Activated T-helper 1 cell treated with anti-CD3 and anti-CD28 coated beads, Interleukin-12 subunit alpha, Interleukin-12 subunit beta, Interleukin-2, Interleukin-4 antibody, amounts not matched to agents 30 ng/mL and 10 ng/mL and 1 ng/mL, durations not matched to agents 14 hours and 24 hours and 36 hours (primary cell): ENCODE measurements around the gene TMEM151A. TPM values are rescaled to one million over a fixed set of nuclear protein-coding genes. Genes with fewer than 3 reads are reported as not detected.
A peak's percentile ranks its signal among the peaks of the same experiment; 100 is the strongest.

Experiments used
- DNase-seq: peaks from one replicate; pipeline ENCODE4 v3.0.0; 2021; ENCODE audit warnings: low spot score
- H3K27ac Mint-ChIP-seq: one replicate; pipeline ENCODE4 v1.8.0; 2021; ENCODE audit warnings: mild to moderate bottlenecking, mixed read lengths
- H3K27me3 Mint-ChIP-seq: one replicate; pipeline ENCODE4 v1.8.0; 2022; ENCODE audit warnings: mild to moderate bottlenecking, moderate library complexity, mixed read lengths; ENCODE audit not compliant: insufficient read depth
- H3K36me3 Mint-ChIP-seq: one replicate; pipeline ENCODE4 v1.8.0; 2021; ENCODE audit warnings: low read depth, mixed read lengths
- H3K4me1 Mint-ChIP-seq: one replicate; pipeline ENCODE4 v1.8.0; 2021; ENCODE audit warnings: low read depth, mixed read lengths
- H3K4me3 Mint-ChIP-seq: one replicate; pipeline ENCODE4 v1.8.0; 2021; ENCODE audit warnings: mild to moderate bottlenecking, moderate library complexity, mixed read lengths
- H3K9me3 Mint-ChIP-seq: one replicate; pipeline ENCODE4 v1.8.0; 2021; ENCODE audit warnings: mixed read lengths
- intact Hi-C: fragments of 100-400 bp; cut with micrococcal nuclease; formaldehyde crosslinking; loops from one replicate; pipeline ENCODE4 v1.15.1; 2024
- total RNA-seq: library from RNA; stranded (reverse); gene quantifications from 2 replicates; pipeline ENCODE4 v1.2.3, GENCODE V29; 2022

The TMEM151A gene
- total RNA-seq, 1 donor from 2014 or later: not detected

- H3K9me3 Mint-ChIP-seq: no peaks in the 10 kb centered on the region
- peaks cover 39% of the 10 kb centered on the region for H3K4me1 Mint-ChIP-seq
- peaks cover 28% of the 10 kb centered on the region for H3K27me3 Mint-ChIP-seq
- peak within 1 kb of the TSS; percentile 95 for H3K4me3 Mint-ChIP-seq
- H3K36me3 Mint-ChIP-seq: peaks cover 9% of the 10 kb centered on the region
- peak; percentile 99 for DNase-seq
- intact Hi-C loops: loop anchor here (1.0 to 2.0 kb wide), 8 partner anchors 21 to 1064 kb away; partner anchors contain the start of genes NPAS4, POLD4 and RAB1B
- H3K27ac Mint-ChIP-seq: peak within 1 kb of the TSS; percentile 99
Observed at GRCh38 chr11:66288671-66289547, 2.8 kb upstream of the TMEM151A start, which contains the start of gene YIF1A. Gene YIF1A (minus strand): TSS chr11:66289143. CDS start chr11:66288985, 158 bp downstream.

GRCh38 chr11:66289548-66290329 lies 2.0 kb upstream of the TMEM151A start:
- intact Hi-C loops: loop anchor here (1.0 to 2.0 kb wide), 8 partner anchors 21 to 1063 kb away; partner anchors contain the start of genes NPAS4, POLD4 and RAB1B
- Mint-ChIP-seq H3K4me3 (peak overlapping the region; percentile 95), H3K9me3 (no peaks in the 10 kb centered on the region), H3K4me1 (peaks cover 39% of the 10 kb centered on the region), H3K27me3 (peaks cover 28% of the 10 kb centered on the region), H3K27ac (peak overlapping the region; percentile 99), H3K36me3 (peaks cover 5% of the 10 kb centered on the region)
- peak; percentile 78 for DNase-seq

GRCh38 chr11:66290330-66290621 lies 1.4 kb upstream of the TMEM151A start:
- intact Hi-C loops: no loop called here
- no peaks in the 10 kb centered on the region for H3K9me3 Mint-ChIP-seq
- peaks cover 39% of the 10 kb centered on the region for H3K4me1 Mint-ChIP-seq
- peaks cover 28% of the 10 kb centered on the region for H3K27me3 Mint-ChIP-seq
- H3K4me3 Mint-ChIP-seq: peak overlapping the region; percentile 95
- no peak overlapping the region for H3K27ac Mint-ChIP-seq
- H3K36me3 Mint-ChIP-seq: peaks cover 5% of the 10 kb centered on the region
- DNase-seq: no peak

- H3K4me1 Mint-ChIP-seq: peaks cover 39% of the 10 kb centered on the region
Observed at GRCh38 chr11:66291303-66291705, 390 bp upstream of the TMEM151A start.

GRCh38 chr11:66292543-66293332 lies 1.0 kb downstream of the TMEM151A start:
- peaks cover 32% of the 10 kb centered on the region for H3K27me3 Mint-ChIP-seq
- H3K27ac Mint-ChIP-seq: no peak overlapping the region

More at GRCh38 chr11:66291303-66291705, 390 bp upstream of the TMEM151A start:
- Mint-ChIP-seq H3K27me3 (peaks cover 31% of the 10 kb centered on the region), H3K4me3 (no peak overlapping the region), H3K27ac (no peak overlapping the region), H3K9me3 (no peaks in the 10 kb centered on the region), H3K36me3 (peaks cover 5% of the 10 kb centered on the region)
- DNase-seq: no peak
- intact Hi-C loops: no loop called here

GRCh38 chr11:66293352-66293751 lies 1.7 kb downstream of the TMEM151A start:
- DNase-seq: no peak
- Mint-ChIP-seq H3K27me3 (peaks cover 32% of the 10 kb centered on the region), H3K4me1 (peaks cover 28% of the 10 kb centered on the region), H3K36me3 (peaks cover 3% of the 10 kb centered on the region), H3K4me3 (no peak overlapping the region), H3K27ac (no peak overlapping the region), H3K9me3 (no peaks in the 10 kb centered on the region)
- intact Hi-C loops: no loop called here

More at GRCh38 chr11:66292543-66293332, 1.0 kb downstream of the TMEM151A start:
- Mint-ChIP-seq H3K36me3 (peaks cover 3% of the 10 kb centered on the region), H3K9me3 (no peaks in the 10 kb centered on the region), H3K4me1 (peaks cover 28% of the 10 kb centered on the region), H3K4me3 (peak overlapping the region; percentile 59)
- no peak for DNase-seq
- intact Hi-C loops: no loop called here

GRCh38 chr11:66293777-66294625 lies 2.3 kb downstream of the TMEM151A start:
- Mint-ChIP-seq H3K27ac (no peak overlapping the region), H3K4me3 (no peak overlapping the region), H3K36me3 (peaks cover 3% of the 10 kb centered on the region), H3K27me3 (peaks cover 32% of the 10 kb centered on the region), H3K9me3 (no peaks in the 10 kb centered on the region), H3K4me1 (peaks cover 28% of the 10 kb centered on the region)
- intact Hi-C loops: no loop called here
- DNase-seq: no peak

GRCh38 chr11:66294626-66295620 lies 3.2 kb downstream of the TMEM151A start:
- peaks cover 18% of the 10 kb centered on the region for H3K4me1 Mint-ChIP-seq
- H3K27ac Mint-ChIP-seq: no peak overlapping the region
- no peak overlapping the region for H3K4me3 Mint-ChIP-seq
- H3K36me3 Mint-ChIP-seq: no peaks in the 10 kb centered on the region
- H3K9me3 Mint-ChIP-seq: no peaks in the 10 kb centered on the region
- intact Hi-C loops: no loop called here
- no peak for DNase-seq
- H3K27me3 Mint-ChIP-seq: peaks cover 27% of the 10 kb centered on the region

- no peak for DNase-seq
- Mint-ChIP-seq H3K36me3 (no peaks in the 10 kb centered on the region), H3K27me3 (peaks cover 14% of the 10 kb centered on the region), H3K4me3 (no peak overlapping the region), H3K9me3 (no peaks in the 10 kb centered on the region), H3K4me1 (peaks cover 4% of the 10 kb centered on the region), H3K27ac (no peak overlapping the region)
- intact Hi-C loops: no loop called here
Observed at GRCh38 chr11:66297610-66298009, 5.9 kb downstream of the TMEM151A start.

- intact Hi-C loops: no loop called here
- Mint-ChIP-seq H3K27me3 (peaks cover 4% of the 10 kb centered on the region), H3K27ac (no peak overlapping the region), H3K4me1 (no peaks in the 10 kb centered on the region), H3K4me3 (no peak overlapping the region), H3K36me3 (no peaks in the 10 kb centered on the region), H3K9me3 (no peaks in the 10 kb centered on the region)
- no peak for DNase-seq
Observed at GRCh38 chr11:66299186-66299585, 7.5 kb downstream of the TMEM151A start.

GRCh38 chr11:66302656-66303055 lies 11.0 kb downstream of the TMEM151A start:
- Mint-ChIP-seq H3K4me1 (no peaks in the 10 kb centered on the region), H3K27me3 (no peaks in the 10 kb centered on the region), H3K27ac (no peak overlapping the region), H3K4me3 (no peak overlapping the region), H3K9me3 (no peaks in the 10 kb centered on the region), H3K36me3 (no peaks in the 10 kb centered on the region)
- intact Hi-C loops: no loop called here
- DNase-seq: no peak
